ENCODE data around the gene RND1. TPM values are rescaled to one million over a fixed set of nuclear protein-coding genes. Genes with fewer than 3 reads are reported as not detected.

RND1 gene
- total and polyA plus RNA-seq, 2 of the 13 experiments (the other 11 are each of a cell fraction or from before 2014, with no cell fraction given) = 1.8 to 1.9 TPM

DNA sequence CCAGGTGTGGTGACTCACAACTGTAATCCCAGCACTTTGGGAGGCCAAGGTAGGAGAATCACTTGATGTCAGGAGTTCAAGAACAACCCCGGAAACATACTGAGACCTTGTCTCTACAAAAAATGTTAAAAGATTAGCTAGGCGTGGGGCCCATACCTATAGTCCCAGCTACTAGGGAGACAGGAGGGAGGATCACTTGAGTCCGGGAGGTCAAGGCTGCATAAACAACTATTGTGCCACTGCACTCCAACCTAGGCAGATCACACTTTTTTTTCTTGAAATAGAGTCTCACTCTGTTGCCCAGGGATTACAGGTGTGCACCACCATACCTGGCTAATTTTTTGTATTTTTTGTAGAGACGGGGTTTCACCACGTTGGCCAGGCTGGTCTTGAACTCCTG, 6.1 kb downstream of the RND1 start (continued):
- TF ChIP-seq SAP130 (CRISPR knock-in tag; IDR thresholded peaks at IDR 0.05; ENCODE audit: low read depth) (no peak), ZMYM4 (CRISPR knock-in tag; IDR thresholded peaks at IDR 0.05) (no peak), ZNF142 (CRISPR knock-in tag; IDR thresholded peaks at IDR 0.05) (no peak), HOXA3 (CRISPR knock-in tag; IDR thresholded peaks at IDR 0.05) (no peak), ZNF124 (CRISPR knock-in tag; IDR thresholded peaks at IDR 0.05) (no peak), TP53 (CRISPR knock-in tag; conservative IDR thresholded peaks at IDR 0.05) (no peak), GPBP1L1 (CRISPR knock-in tag; IDR thresholded peaks at IDR 0.05) (no peak), HNF1A (IDR thresholded peaks at IDR 0.05; ENCODE audit: low read depth) (no peak), HNF1A (CRISPR knock-in tag; IDR thresholded peaks at IDR 0.05; ENCODE audit: borderline replicate concordance) (no peak), ZNF616 (CRISPR knock-in tag; IDR thresholded peaks at IDR 0.05; ENCODE audit: low read depth) (no peak), ZNF839 (CRISPR knock-in tag; IDR thresholded peaks at IDR 0.05; ENCODE audit: borderline replicate concordance) (no peak), EP300 (IDR thresholded peaks at IDR 0.05; ENCODE audit: low read depth in 2 of 2, low read length in 2 of 2) (no peak), EP300 (CRISPR knock-in tag; IDR thresholded peaks at IDR 0.05; ENCODE audit: borderline replicate concordance) (no peak), ARNT (IDR thresholded peaks at IDR 0.05) (no peak), RAD51 (IDR thresholded peaks at IDR 0.05; ENCODE audit: borderline replicate concordance) (no peak)
- TF ChIP-seq, protein P1, sequence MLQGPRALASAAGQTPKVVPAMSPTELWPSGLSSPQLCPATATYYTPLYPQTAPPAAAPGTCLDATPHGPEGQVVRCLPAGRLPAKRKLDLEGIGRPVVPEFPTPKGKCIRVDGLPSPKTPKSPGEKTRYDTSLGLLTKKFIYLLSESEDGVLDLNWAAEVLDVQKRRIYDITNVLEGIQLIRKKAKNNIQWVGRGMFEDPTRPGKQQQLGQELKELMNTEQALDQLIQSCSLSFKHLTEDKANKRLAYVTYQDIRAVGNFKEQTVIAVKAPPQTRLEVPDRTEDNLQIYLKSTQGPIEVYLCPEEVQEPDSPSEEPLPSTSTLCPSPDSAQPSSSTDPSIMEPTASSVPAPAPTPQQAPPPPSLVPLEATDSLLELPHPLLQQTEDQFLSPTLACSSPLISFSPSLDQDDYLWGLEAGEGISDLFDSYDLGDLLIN (CRISPR knock-in tag; IDR thresholded peaks at IDR 0.05; ENCODE audit: borderline replicate concordance) = no peak
- TF ChIP-seq, protein P2, sequence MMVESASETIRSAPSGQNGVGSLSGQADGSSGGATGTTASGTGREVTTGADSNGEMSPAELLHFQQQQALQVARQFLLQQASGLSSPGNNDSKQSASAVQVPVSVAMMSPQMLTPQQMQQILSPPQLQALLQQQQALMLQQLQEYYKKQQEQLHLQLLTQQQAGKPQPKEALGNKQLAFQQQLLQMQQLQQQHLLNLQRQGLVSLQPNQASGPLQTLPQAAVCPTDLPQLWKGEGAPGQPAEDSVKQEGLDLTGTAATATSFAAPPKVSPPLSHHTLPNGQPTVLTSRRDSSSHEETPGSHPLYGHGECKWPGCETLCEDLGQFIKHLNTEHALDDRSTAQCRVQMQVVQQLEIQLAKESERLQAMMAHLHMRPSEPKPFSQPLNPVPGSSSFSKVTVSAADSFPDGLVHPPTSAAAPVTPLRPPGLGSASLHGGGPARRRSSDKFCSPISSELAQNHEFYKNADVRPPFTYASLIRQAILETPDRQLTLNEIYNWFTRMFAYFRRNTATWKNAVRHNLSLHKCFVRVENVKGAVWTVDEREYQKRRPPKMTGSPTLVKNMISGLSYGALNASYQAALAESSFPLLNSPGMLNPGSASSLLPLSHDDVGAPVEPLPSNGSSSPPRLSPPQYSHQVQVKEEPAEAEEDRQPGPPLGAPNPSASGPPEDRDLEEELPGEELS (CRISPR knock-in tag; IDR thresholded peaks at IDR 0.05) = peak; percentile 62

All from HepG2 (cell line).